Fibroblast of lung (primary cell): ENCODE data around the gene KMT2E. TPM values are rescaled to one million over a fixed set of nuclear protein-coding genes. Genes with fewer than 3 reads are reported as not detected.

Experiments
- DNase-seq, 2 donors: peaks; one replicate each; pipeline versions ENCODE4 v3.0.0 to v3.0.0-alpha.2; 2010; ENCODE audit warnings: low read depth in 2 of 2
- H2AFZ ChIP-seq: 2 replicates; pipeline ENCODE4 v1.5.1; 2012; ENCODE audit warnings: low read length, control low read depth, inconsistent platforms
- H3K27ac ChIP-seq: 2 replicates; pipeline ENCODE4 v1.5.1; 2011; ENCODE audit warnings: low read length, control low read depth; ENCODE audit not compliant: insufficient read depth
- H3K27me3 ChIP-seq: 2 replicates; pipeline ENCODE4 v1.5.1; 2011; ENCODE audit warnings: mild to moderate bottlenecking, low read length; ENCODE audit not compliant: control insufficient read depth, insufficient read depth
- H3K36me3 ChIP-seq: 2 replicates; pipeline ENCODE4 v1.5.1; 2011; ENCODE audit warnings: low read length; ENCODE audit not compliant: control insufficient read depth, insufficient read depth
- H3K4me1 ChIP-seq: 2 replicates; pipeline ENCODE4 v1.5.1; 2011; ENCODE audit warnings: low read length; ENCODE audit not compliant: control insufficient read depth, insufficient read depth; ENCODE audit errors: extremely low read depth
- H3K4me2 ChIP-seq: 2 replicates; pipeline ENCODE4 v1.5.1; 2011; ENCODE audit warnings: low read length, control low read depth; ENCODE audit not compliant: insufficient read depth; ENCODE audit errors: extremely low read depth
- H3K4me3 ChIP-seq, 4 experiments: fragments of 200-600 bp in 1 of 4; sonication (generic) in 1 of 4; replicated peaks in 1 of 4; 2 replicates each; pipeline ENCODE4 v1.5.1; 2011 to 2016; ENCODE audit warnings: low read length in 4 of 4, low read depth in 3 of 4, mild to moderate bottlenecking in 3 of 4, control low read depth in 2 of 4, inconsistent platforms in 1 of 4, mixed read lengths in 1 of 4; ENCODE audit not compliant: insufficient read depth in 1 of 4; ENCODE audit errors: control extremely low read depth in 1 of 4
- H3K79me2 ChIP-seq: 2 replicates; pipeline ENCODE4 v1.5.1; 2012; ENCODE audit warnings: mild to moderate bottlenecking, low read length, inconsistent platforms; ENCODE audit not compliant: control insufficient read depth, insufficient read depth
- H3K9ac ChIP-seq: 2 replicates; pipeline ENCODE4 v1.5.1; 2011; ENCODE audit warnings: mild to moderate bottlenecking, low read length, control low read depth; ENCODE audit not compliant: insufficient read depth
- H3K9me3 ChIP-seq: 2 replicates; pipeline ENCODE4 v1.5.1; 2012; ENCODE audit warnings: low read depth, low read length; ENCODE audit not compliant: control insufficient read depth, insufficient read depth
- H4K20me1 ChIP-seq: 2 replicates; pipeline ENCODE4 v1.5.1; 2011; ENCODE audit warnings: low read length; ENCODE audit not compliant: control insufficient read depth, insufficient read depth; ENCODE audit errors: extremely low read depth
- CTCF ChIP-seq, 2 donors: IDR thresholded peaks in 1 of 2; conservative IDR thresholded peaks in 1 of 2; 1 replicate in 1 of 2; 2 replicates in 1 of 2; pipeline ENCODE4 v1.5.1; 2011 to 2012; ENCODE audit warnings: low read length in 2 of 2, control low read depth in 1 of 2, inconsistent platforms in 1 of 2, low read depth in 1 of 2, mild to moderate bottlenecking in 1 of 2
- EZH2 ChIP-seq: IDR thresholded peaks from 2 replicates; pipeline ENCODE4 v1.5.1; 2012; ENCODE audit warnings: low read length, control low read depth, mild to moderate bottlenecking; ENCODE audit errors: missing control alignments
- polyA plus RNA-seq, 2 donors: library from polyadenylated mRNA; depleted of rRNA in 1 of 2; stranded (reverse) in 1 of 2; unstranded in 1 of 2; fragments of >200 nt; gene quantifications; 2 replicates each; pipeline ENCODE4 v1.2.1, GENCODE V29; 2011 to 2012; ENCODE audit warnings: missing spikeins in 1 of 2
- total RNA-seq: library from RNA; depleted of rRNA; stranded (reverse); fragments of >200 nt; gene quantifications from 2 replicates; pipeline ENCODE4 v1.2.1, GENCODE V29; 2014

Gene KMT2E
- total and polyA plus RNA-seq, 2 donors (not counting 1 experiment from before 2014, with no cell fraction given) = 7.5 to 95.0 TPM

- H3K9me3 ChIP-seq = no peaks in the 10 kb centered on the region
- H4K20me1 ChIP-seq = peaks cover 10% of the 10 kb centered on the region
- no peak overlapping the region for H3K4me2 ChIP-seq
- no peak for DNase-seq
- no peak overlapping the region for H3K9ac ChIP-seq
- no peaks in the 10 kb centered on the region for H3K4me1 ChIP-seq
- no peaks in the 10 kb centered on the region for H3K27me3 ChIP-seq
- H3K79me2 ChIP-seq = peaks cover 95% of the 10 kb centered on the region
- H3K27ac ChIP-seq = no peak overlapping the region
- no peak overlapping the region for H2AFZ ChIP-seq
- H3K4me3 ChIP-seq = no peak overlapping the region
- TF ChIP-seq CTCF (conservative IDR thresholded peaks at IDR 0.05 in 1 of 2, IDR thresholded peaks at IDR 0.05 in 1 of 2; ENCODE audit: low read depth in 1 of 2, low read length in 2 of 2) (no peak), EZH2 (no peak)
- H3K36me3 ChIP-seq = no peaks in the 10 kb centered on the region
Measured at GRCh38 chr7:105030447-105030846, 16.4 kb downstream of the KMT2E start.

GRCh38 chr7:105032553-105033214 lies 18.7 kb downstream of the KMT2E start:
- Histone ChIP-seq H4K20me1 (peaks cover 5% of the 10 kb centered on the region), H3K4me3 (no peak overlapping the region)

GRCh38 chr7:105035349-105035748 lies 21.3 kb downstream of the KMT2E start:
- Histone ChIP-seq H3K4me3 (no peak overlapping the region), H2AFZ (no peak overlapping the region), H3K9me3 (no peaks in the 10 kb centered on the region), H4K20me1 (peaks cover 3% of the 10 kb centered on the region), H3K36me3 (no peaks in the 10 kb centered on the region), H3K4me2 (no peak overlapping the region), H3K79me2 (peaks cover 97% of the 10 kb centered on the region), H3K27me3 (no peaks in the 10 kb centered on the region), H3K9ac (no peak overlapping the region), H3K27ac (no peak overlapping the region), H3K4me1 (peaks cover 2% of the 10 kb centered on the region)
- no peak for DNase-seq
- TF ChIP-seq EZH2 (no peak), CTCF (conservative IDR thresholded peaks at IDR 0.05 in 1 of 2, IDR thresholded peaks at IDR 0.05 in 1 of 2; ENCODE audit: low read depth in 1 of 2, low read length in 2 of 2) (no peak)

More at GRCh38 chr7:105032553-105033214, 18.7 kb downstream of the KMT2E start:
- Histone ChIP-seq H3K4me1 (peaks cover 2% of the 10 kb centered on the region), H3K9ac (no peak overlapping the region), H3K36me3 (no peaks in the 10 kb centered on the region), H2AFZ (no peak overlapping the region), H3K27me3 (no peaks in the 10 kb centered on the region), H3K9me3 (no peaks in the 10 kb centered on the region), H3K4me2 (no peak overlapping the region), H3K27ac (no peak overlapping the region), H3K79me2 (peaks cover 97% of the 10 kb centered on the region)
- DNase-seq = no peak
- no peak for TF ChIP-seq EZH2
- no peak for TF ChIP-seq CTCF (conservative IDR thresholded peaks at IDR 0.05 in 1 of 2, IDR thresholded peaks at IDR 0.05 in 1 of 2; ENCODE audit: low read depth in 1 of 2, low read length in 2 of 2)
